Epithelial cell of proximal tubule (primary cell): ENCODE results near the gene VSIG4. TPM values are rescaled to one million over a fixed set of nuclear protein-coding genes. Genes with fewer than 3 reads are reported as not detected.

Experiments
- DNase-seq: peaks from one replicate; pipeline ENCODE4 v3.0.0-alpha.2; 2011; ENCODE audit warnings: low read depth
- H3K4me3 ChIP-seq: 2 replicates; pipeline ENCODE4 v1.5.1; 2011; ENCODE audit warnings: low read depth, mild to moderate bottlenecking, low read length
- CTCF ChIP-seq: conservative IDR thresholded peaks from 2 replicates; pipeline ENCODE4 v1.5.1; 2012; ENCODE audit warnings: low read depth, mild to moderate bottlenecking, low read length
- total RNA-seq: library from RNA; depleted of rRNA; stranded (reverse); fragments of >200 nt; gene quantifications from 2 replicates; pipeline ENCODE4 v1.2.3, GENCODE V29; 2015

VSIG4 gene
- total RNA-seq, 1 donor from 2014 or later = not detected

- no peak overlapping the region for H3K4me3 ChIP-seq
- no peak for TF ChIP-seq CTCF
- DNase-seq = no peak
Measured at GRCh38 chrX:66042307-66043077, 2.6 kb upstream of the VSIG4 start.

GRCh38 chrX:66038115-66038514 lies 1.8 kb downstream of the VSIG4 start:
- no peak for DNase-seq
- no peak for TF ChIP-seq CTCF
- H3K4me3 ChIP-seq = no peak overlapping the region

- DNase-seq = no peak
- no peak overlapping the region for H3K4me3 ChIP-seq
- no peak for TF ChIP-seq CTCF
Measured at GRCh38 chrX:66036231-66036630, 3.6 kb downstream of the VSIG4 start.

- H3K4me3 ChIP-seq = no peak overlapping the region
- no peak for TF ChIP-seq CTCF
- DNase-seq = no peak
Measured at GRCh38 chrX:66035667-66036066, 4.2 kb downstream of the VSIG4 start.

- no peak for DNase-seq
- H3K4me3 ChIP-seq = no peak overlapping the region
- TF ChIP-seq CTCF = peak; percentile 61
Measured at GRCh38 chrX:66030505-66031317, 9.2 kb downstream of the VSIG4 start.

GRCh38 chrX:66028936-66029335 lies 10.9 kb downstream of the VSIG4 start:
- H3K4me3 ChIP-seq = no peak overlapping the region
- no peak for TF ChIP-seq CTCF
- DNase-seq = no peak
